RWPE2 (cell line): ENCODE data around the gene C1QTNF1.
A peak's percentile ranks its signal among the peaks of the same experiment; 100 is the strongest.

ENCODE experiments used
- ATAC-seq: fragments of 200-7000 bp; cut with Tn5 transposase; 3 replicates; pipeline ENCODE4 v1.9.1; 2021; ENCODE audit warnings: low read depth
- DNase-seq: peaks from one replicate; pipeline ENCODE4 v3.0.0-alpha.2; 2020; ENCODE audit warnings: low spot score
- H3K27ac ChIP-seq: fragments of 450-650 bp; 2 replicates; pipeline ENCODE4 v1.5.1; 2017; ENCODE audit warnings: mild to moderate bottlenecking; ENCODE audit not compliant: poor library complexity, severe bottlenecking
- H3K27me3 ChIP-seq: fragments of 250-450 bp; sonication (Bioruptor Pico); 2 replicates; pipeline ENCODE4 v1.5.1; 2021; ENCODE audit warnings: mild to moderate bottlenecking, moderate library complexity; ENCODE audit not compliant: insufficient read depth, poor library complexity, severe bottlenecking
- H3K36me3 ChIP-seq: fragments of 250-450 bp; sonication (Bioruptor Pico); 2 replicates; pipeline ENCODE4 v1.5.1; 2020; ENCODE audit warnings: low read depth, mild to moderate bottlenecking, moderate library complexity
- H3K4me1 ChIP-seq: fragments of 250-450 bp; sonication (Bioruptor Pico); 2 replicates; pipeline ENCODE4 v1.5.1; 2021; ENCODE audit warnings: mild to moderate bottlenecking, moderate library complexity; ENCODE audit not compliant: insufficient read depth, poor library complexity, severe bottlenecking
- H3K4me3 ChIP-seq: fragments of 250-450 bp; sonication (Bioruptor Pico); 2 replicates; pipeline ENCODE4 v1.5.1; 2021; ENCODE audit warnings: mild to moderate bottlenecking, moderate library complexity; ENCODE audit not compliant: severe bottlenecking
- H3K9me3 ChIP-seq: fragments of 250-450 bp; sonication (Bioruptor Pico); 2 replicates; pipeline ENCODE4 v1.5.1; 2021; ENCODE audit warnings: mild to moderate bottlenecking, moderate library complexity; ENCODE audit not compliant: severe bottlenecking
- TF ChIP-seq, protein P1 (sequence below): fragments of 450-650 bp; IDR thresholded peaks from one replicate; pipeline ENCODE4 v1.5.1; 2017; ENCODE audit warnings: mild to moderate bottlenecking, moderate library complexity; ENCODE audit not compliant: poor library complexity, severe bottlenecking

C1QTNF1 gene

DNA sequence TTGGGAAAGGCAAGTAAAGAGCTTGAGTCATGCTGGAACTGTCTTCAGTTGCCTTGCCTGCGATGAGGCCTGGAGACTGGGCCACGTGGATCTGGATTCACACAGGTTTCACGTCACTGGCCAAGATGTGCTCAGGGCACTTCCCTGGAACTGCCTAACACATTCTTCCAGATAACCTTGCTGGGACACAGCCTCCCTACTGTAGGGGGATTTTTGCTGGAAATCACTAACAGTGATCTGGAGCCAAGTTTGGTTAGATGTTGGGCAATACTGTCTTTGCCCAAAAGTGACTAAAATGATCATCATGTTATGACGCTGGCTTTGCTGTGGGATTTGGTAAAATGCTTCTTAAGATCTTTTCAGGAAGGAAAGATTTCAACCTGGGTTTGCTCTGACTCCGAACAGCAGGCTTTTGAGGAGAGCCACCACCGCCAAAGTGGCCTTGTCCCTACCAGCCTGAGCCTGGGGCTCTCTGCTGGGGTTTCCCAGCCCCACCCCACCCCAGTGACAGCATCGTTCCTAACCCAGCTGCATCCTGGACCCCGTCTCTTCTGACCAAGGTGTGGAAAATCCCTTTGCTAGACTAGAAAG lies 14.7 kb downstream of the C1QTNF1 start:
- Histone ChIP-seq H3K4me1 (peaks cover 35% of the 10 kb centered on the region), H3K27ac (peak overlapping the region; percentile 79), H3K27me3 (no peaks in the 10 kb centered on the region), H3K9me3 (no peaks in the 10 kb centered on the region), H3K36me3 (no peaks in the 10 kb centered on the region), H3K4me3 (no peak overlapping the region)
- ATAC-seq, result peak; percentile 76
- DNase-seq, result peak; percentile 88
- TF ChIP-seq, protein P1, sequence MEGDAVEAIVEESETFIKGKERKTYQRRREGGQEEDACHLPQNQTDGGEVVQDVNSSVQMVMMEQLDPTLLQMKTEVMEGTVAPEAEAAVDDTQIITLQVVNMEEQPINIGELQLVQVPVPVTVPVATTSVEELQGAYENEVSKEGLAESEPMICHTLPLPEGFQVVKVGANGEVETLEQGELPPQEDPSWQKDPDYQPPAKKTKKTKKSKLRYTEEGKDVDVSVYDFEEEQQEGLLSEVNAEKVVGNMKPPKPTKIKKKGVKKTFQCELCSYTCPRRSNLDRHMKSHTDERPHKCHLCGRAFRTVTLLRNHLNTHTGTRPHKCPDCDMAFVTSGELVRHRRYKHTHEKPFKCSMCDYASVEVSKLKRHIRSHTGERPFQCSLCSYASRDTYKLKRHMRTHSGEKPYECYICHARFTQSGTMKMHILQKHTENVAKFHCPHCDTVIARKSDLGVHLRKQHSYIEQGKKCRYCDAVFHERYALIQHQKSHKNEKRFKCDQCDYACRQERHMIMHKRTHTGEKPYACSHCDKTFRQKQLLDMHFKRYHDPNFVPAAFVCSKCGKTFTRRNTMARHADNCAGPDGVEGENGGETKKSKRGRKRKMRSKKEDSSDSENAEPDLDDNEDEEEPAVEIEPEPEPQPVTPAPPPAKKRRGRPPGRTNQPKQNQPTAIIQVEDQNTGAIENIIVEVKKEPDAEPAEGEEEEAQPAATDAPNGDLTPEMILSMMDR, result no peak

DNA sequence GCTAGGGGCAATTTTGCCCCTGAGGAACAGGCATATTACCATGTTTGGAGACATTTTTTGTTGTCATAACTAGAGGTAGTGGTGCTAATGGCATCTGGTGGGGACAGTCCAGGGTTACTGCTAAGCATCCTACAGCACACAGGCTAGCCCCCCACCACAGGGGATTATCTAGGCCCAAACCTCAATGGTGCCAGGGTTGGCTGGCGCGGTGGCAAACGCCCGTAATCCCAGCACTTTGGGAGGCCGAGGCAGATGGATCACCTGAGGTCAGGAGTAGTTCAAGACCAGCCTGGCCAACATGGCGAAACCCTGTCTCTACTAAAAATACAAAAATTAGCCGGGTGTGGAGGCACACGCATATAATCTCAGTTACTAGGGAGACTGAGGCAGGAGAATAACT lies 15.2 kb downstream of the C1QTNF1 start:
- no peaks in the 10 kb centered on the region for H3K9me3 ChIP-seq
- no peak overlapping the region for H3K4me3 ChIP-seq

DNA sequence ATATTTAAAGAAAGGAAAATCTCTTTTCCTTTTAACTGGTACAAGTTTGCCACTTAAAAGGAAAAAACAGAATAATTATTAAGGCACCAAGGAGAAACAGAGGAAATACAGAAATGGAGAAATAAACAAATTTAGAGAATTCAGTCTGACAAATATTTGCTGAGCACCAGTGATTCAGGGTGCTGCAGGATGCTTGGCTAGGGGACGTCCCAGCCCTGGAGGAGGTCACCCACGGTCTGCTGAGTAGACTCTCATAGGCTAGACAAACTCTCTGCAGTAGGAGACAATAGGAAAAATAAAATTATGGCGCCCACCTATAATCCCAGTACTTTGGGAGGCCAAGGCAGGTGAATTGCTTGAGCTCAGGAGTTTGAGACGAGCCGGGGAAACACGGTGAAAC lies 15.9 kb downstream of the C1QTNF1 start:
- Histone ChIP-seq H3K9me3 (no peaks in the 10 kb centered on the region), H3K4me3 (no peak overlapping the region), H3K36me3 (no peaks in the 10 kb centered on the region), H3K4me1 (peaks cover 35% of the 10 kb centered on the region), H3K27me3 (no peaks in the 10 kb centered on the region), H3K27ac (no peak overlapping the region)
- DNase-seq (no peak), ATAC-seq (no peak)
- TF ChIP-seq, protein P1, result no peak

More for the DNA sequence above, 15.2 kb downstream of the C1QTNF1 start:
- TF ChIP-seq, protein P1, result no peak
- no peaks in the 10 kb centered on the region for H3K27me3 ChIP-seq
- ATAC-seq (no peak), DNase-seq (no peak)
- H3K36me3 ChIP-seq, result no peaks in the 10 kb centered on the region
- peaks cover 35% of the 10 kb centered on the region for H3K4me1 ChIP-seq
- H3K27ac ChIP-seq, result peak overlapping the region; percentile 79

DNA sequence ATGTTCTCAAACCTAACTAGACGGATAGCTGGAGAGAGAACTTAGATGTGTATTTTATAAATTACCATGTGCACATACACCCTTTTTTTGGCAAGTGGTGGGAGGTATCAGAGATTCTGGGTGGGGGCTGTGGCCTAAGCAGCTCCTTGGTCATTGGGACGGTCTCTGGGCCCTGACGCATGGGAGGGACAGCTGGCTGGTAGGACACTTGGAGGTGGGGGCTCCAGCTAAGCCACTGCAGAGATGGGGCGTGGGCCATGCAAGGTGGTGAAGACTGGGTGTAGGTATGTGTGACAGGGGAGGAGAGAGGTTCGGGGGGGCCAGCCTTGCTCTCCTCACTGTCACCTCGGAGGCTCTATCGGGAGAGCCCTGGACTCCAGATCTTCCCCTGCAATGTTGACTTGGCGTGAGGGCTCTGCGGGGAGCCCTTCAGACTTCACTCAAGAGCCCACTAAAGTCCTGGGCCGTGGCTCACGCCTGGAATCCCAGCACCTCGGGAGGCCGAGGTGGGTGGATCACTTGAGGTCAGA lies 17.1 kb downstream of the C1QTNF1 start:
- Histone ChIP-seq H3K27ac (no peak overlapping the region), H3K4me1 (peaks cover 30% of the 10 kb centered on the region), H3K4me3 (no peak overlapping the region), H3K9me3 (no peaks in the 10 kb centered on the region), H3K27me3 (no peaks in the 10 kb centered on the region), H3K36me3 (no peaks in the 10 kb centered on the region)
- ATAC-seq, result no peak
- TF ChIP-seq, protein P1, result no peak
- no peak for DNase-seq

DNA sequence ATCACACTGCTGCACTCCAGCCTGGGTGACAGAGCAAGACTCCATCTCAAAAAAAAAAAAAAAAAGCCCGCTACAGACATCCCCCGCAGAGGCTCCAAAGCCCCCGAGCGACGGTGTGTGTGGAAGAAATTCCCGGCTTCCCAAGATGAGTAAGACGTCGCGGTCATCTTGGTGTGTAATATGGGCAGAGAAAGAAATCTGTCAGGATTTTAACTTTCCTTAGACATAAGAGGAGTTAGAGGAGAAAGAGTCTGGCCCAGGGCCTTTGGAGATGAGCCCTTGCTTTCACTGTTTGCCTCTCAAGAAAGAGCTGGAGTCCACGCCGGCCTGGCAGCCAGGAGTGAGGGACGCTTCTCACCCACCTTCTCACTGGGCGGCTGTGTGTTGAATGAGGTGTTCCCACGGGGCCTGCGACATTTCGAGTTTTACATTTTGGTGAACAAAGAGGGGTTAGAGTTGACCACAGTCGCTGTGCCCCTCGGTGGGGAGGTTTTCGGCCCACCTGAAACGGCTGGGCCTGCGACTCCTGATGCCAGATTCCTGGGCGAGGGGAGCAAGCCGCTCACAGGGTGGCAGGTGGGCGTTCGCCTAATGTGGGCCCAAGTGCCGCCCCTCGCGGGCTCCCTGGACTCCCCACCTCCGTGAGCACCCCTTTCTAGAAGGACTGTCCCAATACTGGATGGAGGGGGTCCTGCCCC lies 17.9 kb downstream of the C1QTNF1 start:
- no peak overlapping the region for H3K27ac ChIP-seq
- ATAC-seq (no peak), DNase-seq (no peak)
- no peak overlapping the region for H3K4me3 ChIP-seq
- TF ChIP-seq, protein P1, result no peak
- H3K4me1 ChIP-seq, result peaks cover 22% of the 10 kb centered on the region
- H3K36me3 ChIP-seq, result no peaks in the 10 kb centered on the region
- no peaks in the 10 kb centered on the region for H3K9me3 ChIP-seq
- no peaks in the 10 kb centered on the region for H3K27me3 ChIP-seq
